ENCODE measurements around the gene INPP4A. TPM values are rescaled to one million over a fixed set of nuclear protein-coding genes. Genes with fewer than 3 reads are reported as not detected.

INPP4A gene
- total RNA-seq, 2 experiments from 2014 or later = 33.1 to 34.8 TPM

DNA sequence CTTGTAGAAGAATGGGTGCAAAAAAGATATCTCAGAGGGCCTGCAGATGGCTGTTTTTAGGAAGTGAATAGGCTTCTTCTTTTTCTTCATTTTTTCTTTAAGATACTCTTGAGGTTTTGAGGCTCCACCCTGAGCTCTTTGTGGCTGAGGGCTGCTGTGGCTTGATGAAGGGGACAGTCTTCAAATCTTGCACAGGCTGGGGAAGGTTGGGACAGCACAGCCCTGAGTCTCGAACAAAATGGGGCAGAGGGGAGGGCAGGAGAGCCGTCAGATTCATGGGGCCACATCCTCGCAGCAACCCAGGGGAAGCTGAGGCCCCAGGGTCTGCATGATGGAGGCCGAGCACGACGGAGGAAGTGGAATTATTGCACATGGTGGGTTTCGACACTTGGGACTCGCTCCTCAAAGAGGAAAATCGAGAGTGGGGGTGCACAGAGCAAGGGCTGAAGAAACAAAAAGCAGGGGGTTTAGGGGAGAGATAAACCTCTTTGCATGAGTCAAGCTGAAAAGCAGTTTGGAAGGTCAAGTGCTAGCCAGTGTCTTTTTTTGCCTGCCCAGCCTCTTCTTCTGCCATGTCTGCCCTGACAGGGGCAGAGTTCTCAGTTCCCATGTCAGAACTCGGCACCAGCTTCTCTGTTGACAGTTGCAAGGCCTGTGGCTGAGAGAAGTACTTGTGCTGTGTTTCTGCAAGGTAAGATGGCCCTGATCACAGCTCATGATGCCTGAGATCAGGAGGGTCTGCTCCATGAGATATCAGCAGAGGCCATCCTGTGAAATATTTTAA lies 19.5 kb downstream of the INPP4A start:
- intact Hi-C loops (cut with micrococcal nuclease) = loop anchor here (2.0 to 5.0 kb wide), 2 partner anchors 15 to 467 kb away; partner anchors contain the start of gene TMEM131
- Mint-ChIP-seq H3K36me3 (ENCODE audit: low read depth) (peaks cover 3% of the 10 kb centered on the region), H3K4me1 (ENCODE audit: low read depth) (peaks cover 91% of the 10 kb centered on the region), H3K4me3 (peak overlapping the region; percentile 66), H3K27me3 (ENCODE audit: low read depth) (no peaks in the 10 kb centered on the region), H3K9me3 (no peaks in the 10 kb centered on the region), H3K27ac (peak overlapping the region; percentile 95)
- DNase-seq = peak; percentile 40
- CTCF ChIA-PET = interaction anchor here (0.7 to 3.1 kb wide), 13 partner anchors 7 to 602 kb away, joined by 3 to 21 read pairs (median 4); no protein-coding TSS in a partner anchor

DNA sequence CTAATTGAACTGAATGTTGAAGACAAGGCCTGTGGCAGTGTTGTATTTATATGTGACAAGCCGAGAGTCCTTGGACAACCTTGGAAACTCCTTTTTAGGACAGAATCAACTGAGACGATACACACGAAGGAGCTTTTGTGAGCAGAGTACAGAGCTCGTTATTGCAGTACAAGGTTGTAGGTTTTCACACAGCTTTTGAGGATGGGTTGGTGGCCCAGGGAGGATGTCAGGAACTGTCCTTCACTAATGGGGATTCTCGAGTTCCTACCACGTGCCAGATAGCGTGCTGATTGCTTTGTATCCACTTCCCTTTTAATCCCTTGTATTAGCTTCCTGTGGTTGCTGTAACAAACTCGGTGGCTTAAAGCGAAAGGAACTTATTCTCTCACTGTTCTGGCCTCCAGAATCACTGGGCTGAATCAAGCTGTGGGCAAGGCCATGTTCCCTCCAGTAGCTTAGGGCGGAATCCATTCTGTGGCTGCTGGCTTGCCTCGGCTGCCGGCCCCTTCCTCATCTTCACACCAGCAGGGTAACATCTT lies 20.2 kb downstream of the INPP4A start:
- peaks cover 90% of the 10 kb centered on the region for H3K4me1 Mint-ChIP-seq (ENCODE audit: low read depth)
- no peaks in the 10 kb centered on the region for H3K9me3 Mint-ChIP-seq
- H3K27me3 Mint-ChIP-seq (ENCODE audit: low read depth) = no peaks in the 10 kb centered on the region
- H3K36me3 Mint-ChIP-seq (ENCODE audit: low read depth) = peaks cover 3% of the 10 kb centered on the region
- DNase-seq = peak; percentile 64
- H3K4me3 Mint-ChIP-seq = peak overlapping the region; percentile 66
- intact Hi-C loops (cut with micrococcal nuclease) = loop anchor here (1.0 to 5.0 kb wide), 3 partner anchors 10 to 468 kb away; partner anchors contain the start of gene TMEM131
- CTCF ChIA-PET = interaction anchor here (0.9 to 3.1 kb wide), 9 partner anchors 8 to 51 kb away, joined by 3 to 21 read pairs (median 5); no protein-coding TSS in a partner anchor
- peak overlapping the region; percentile 95 for H3K27ac Mint-ChIP-seq

DNA sequence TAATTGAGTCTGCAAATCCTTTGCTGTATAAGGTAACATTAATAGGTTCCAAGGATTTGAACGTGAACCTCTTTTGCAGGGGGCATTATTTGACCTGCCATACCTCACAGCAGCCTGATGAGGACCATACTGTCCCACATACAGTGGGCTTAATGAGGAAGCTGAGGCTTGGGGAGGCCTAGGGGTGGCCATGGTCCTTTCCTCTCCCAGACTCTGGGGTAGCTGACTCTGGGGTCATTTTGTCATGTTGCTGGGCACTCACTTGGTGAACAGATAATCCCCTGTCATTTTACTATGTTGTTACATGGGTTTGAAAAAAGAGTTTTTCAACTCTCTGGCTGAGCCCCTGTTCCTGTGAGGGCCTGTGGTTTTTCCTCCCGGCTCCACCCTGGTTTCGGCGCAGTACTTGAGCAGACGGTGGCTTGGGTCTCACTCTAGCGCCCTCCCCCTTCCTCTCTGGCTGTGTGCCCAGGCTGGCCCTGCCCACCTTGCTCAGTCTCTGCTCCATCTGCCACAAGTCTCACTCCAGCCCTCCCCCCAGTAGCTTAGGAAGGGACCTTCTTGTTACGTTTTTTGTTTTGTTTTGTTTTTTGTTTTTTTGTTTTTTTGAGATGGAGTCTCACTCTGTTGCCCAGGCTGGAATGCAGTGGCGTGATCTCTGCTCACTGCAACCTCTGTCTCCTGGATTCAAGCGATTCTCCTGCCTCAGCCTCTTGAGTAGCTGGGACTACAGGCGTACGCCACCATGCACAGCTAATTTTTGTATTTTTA lies 21.0 kb downstream of the INPP4A start:
- intact Hi-C loops (cut with micrococcal nuclease) = loop anchor here (1.0 to 2.0 kb wide), 2 partner anchors 10 to 17 kb away; no protein-coding TSS in a partner anchor
- Mint-ChIP-seq H3K27ac (peak overlapping the region; percentile 95), H3K4me3 (peak overlapping the region; percentile 66), H3K36me3 (ENCODE audit: low read depth) (peaks cover 3% of the 10 kb centered on the region), H3K4me1 (ENCODE audit: low read depth) (peaks cover 88% of the 10 kb centered on the region), H3K27me3 (ENCODE audit: low read depth) (no peaks in the 10 kb centered on the region), H3K9me3 (no peaks in the 10 kb centered on the region)
- CTCF ChIA-PET = interaction anchor here (0.9 to 3.1 kb wide), 12 partner anchors 9 to 156 kb away, joined by 3 to 21 read pairs (median 4); no protein-coding TSS in a partner anchor
- peak; percentile 83 for DNase-seq

DNA sequence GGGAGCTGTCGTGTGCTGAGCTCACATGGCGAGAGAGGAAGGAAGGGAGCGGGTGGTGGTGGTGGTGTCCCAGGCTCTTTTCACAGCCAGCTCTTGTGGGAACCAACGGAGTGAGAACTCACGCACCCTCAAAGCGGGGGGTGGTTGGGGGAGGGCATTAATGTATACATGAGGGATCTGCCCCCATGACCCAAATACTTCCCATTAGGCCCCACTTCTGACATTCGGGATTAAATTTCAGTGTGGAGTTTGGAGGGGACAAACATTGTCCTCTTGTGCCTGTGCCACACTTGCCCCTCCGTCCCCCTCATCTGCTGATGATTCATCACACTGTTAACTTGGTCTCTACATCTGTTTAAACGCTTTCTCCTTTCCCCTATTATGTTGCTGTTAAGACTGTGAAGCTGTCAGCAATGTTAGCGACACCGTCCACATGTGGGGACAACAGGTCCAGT lies 22.5 kb downstream of the INPP4A start:
- Mint-ChIP-seq H3K9me3 (no peaks in the 10 kb centered on the region), H3K27me3 (ENCODE audit: low read depth) (no peaks in the 10 kb centered on the region), H3K36me3 (ENCODE audit: low read depth) (peaks cover 3% of the 10 kb centered on the region), H3K4me3 (peak overlapping the region; percentile 11), H3K27ac (peak overlapping the region; percentile 95), H3K4me1 (ENCODE audit: low read depth) (peaks cover 89% of the 10 kb centered on the region)
- intact Hi-C loops (cut with micrococcal nuclease) = no loop called here
- CTCF ChIA-PET = interaction anchor here (0.7 to 5.5 kb wide), 6 partner anchors 10 to 290 kb away, joined by 3 to 22 read pairs (median 6); no protein-coding TSS in a partner anchor
- DNase-seq = peak; percentile 54

DNA sequence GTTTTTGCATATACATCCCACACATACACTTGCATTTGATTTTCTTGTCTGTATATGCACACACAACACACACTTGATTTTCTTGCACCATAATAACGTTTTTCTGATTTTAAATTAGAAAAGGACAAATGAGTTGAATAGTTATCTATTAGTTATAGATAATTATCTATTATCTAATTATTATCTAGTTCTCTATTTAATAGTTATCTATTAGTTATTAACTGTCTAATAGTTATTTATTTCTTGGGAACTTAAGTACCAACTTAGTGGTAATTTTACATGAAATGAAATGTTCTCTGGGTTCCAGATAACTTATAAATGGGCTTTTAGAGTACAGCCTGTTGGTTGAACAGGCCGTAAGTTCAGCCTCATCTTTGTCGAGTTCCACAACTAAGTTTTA lies 23.0 kb downstream of the INPP4A start:
- CTCF ChIA-PET = interaction anchor here (1.0 to 5.5 kb wide), 5 partner anchors 10 to 290 kb away, joined by 3 to 22 read pairs (median 6); no protein-coding TSS in a partner anchor
- H3K4me1 Mint-ChIP-seq (ENCODE audit: low read depth) = peaks cover 94% of the 10 kb centered on the region
- intact Hi-C loops (cut with micrococcal nuclease) = loop anchor here (1.0 kb wide), 1 partner anchor 11 kb away; no protein-coding TSS in a partner anchor
- no peaks in the 10 kb centered on the region for H3K27me3 Mint-ChIP-seq (ENCODE audit: low read depth)
- H3K36me3 Mint-ChIP-seq (ENCODE audit: low read depth) = peaks cover 3% of the 10 kb centered on the region
- peak overlapping the region; percentile 95 for H3K27ac Mint-ChIP-seq
- DNase-seq = no peak
- H3K9me3 Mint-ChIP-seq = no peaks in the 10 kb centered on the region
- no peak overlapping the region for H3K4me3 Mint-ChIP-seq

DNA sequence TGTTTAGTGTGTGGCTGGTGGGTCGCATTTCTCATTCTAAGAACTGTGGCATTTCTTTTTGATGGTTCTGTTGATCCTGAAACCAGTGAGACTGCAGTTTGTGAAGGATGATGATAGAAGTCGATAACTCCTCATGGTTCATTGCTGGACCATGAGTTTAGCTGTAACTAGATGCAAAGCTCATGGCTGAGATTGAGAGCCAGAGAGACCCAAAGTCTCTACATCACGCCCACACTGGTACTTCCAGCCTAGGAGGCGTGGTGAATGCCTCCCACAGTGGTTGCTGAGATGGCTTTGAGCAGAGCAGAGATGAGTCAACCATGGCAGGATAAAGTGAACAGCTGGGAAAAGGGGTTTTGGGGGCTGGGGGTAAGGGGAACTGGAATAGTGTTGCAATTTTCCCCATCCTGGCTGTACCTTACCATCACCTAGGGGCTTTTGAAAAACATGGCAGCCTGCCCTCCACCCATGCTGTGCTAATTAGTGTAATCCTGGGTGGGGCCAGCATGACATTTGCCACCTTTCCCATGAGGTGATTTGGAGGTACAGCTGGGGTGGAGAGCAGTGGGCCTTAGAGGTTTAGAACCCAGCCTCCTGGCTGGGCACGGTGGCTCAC lies 24.1 kb downstream of the INPP4A start:
- CTCF ChIA-PET = interaction anchor here (0.7 to 5.5 kb wide), 5 partner anchors 9 to 289 kb away, joined by 3 to 22 read pairs (median 3); no protein-coding TSS in a partner anchor
- H3K4me3 Mint-ChIP-seq = no peak overlapping the region
- DNase-seq = peak; percentile 70
- H3K4me1 Mint-ChIP-seq (ENCODE audit: low read depth) = peaks cover 95% of the 10 kb centered on the region
- peaks cover 3% of the 10 kb centered on the region for H3K36me3 Mint-ChIP-seq (ENCODE audit: low read depth)
- H3K27me3 Mint-ChIP-seq (ENCODE audit: low read depth) = no peaks in the 10 kb centered on the region
- peak overlapping the region; percentile 69 for H3K27ac Mint-ChIP-seq
- no peaks in the 10 kb centered on the region for H3K9me3 Mint-ChIP-seq
- intact Hi-C loops (cut with micrococcal nuclease) = loop anchor here (1.0 kb wide), 1 partner anchor 10 kb away; no protein-coding TSS in a partner anchor

DNA sequence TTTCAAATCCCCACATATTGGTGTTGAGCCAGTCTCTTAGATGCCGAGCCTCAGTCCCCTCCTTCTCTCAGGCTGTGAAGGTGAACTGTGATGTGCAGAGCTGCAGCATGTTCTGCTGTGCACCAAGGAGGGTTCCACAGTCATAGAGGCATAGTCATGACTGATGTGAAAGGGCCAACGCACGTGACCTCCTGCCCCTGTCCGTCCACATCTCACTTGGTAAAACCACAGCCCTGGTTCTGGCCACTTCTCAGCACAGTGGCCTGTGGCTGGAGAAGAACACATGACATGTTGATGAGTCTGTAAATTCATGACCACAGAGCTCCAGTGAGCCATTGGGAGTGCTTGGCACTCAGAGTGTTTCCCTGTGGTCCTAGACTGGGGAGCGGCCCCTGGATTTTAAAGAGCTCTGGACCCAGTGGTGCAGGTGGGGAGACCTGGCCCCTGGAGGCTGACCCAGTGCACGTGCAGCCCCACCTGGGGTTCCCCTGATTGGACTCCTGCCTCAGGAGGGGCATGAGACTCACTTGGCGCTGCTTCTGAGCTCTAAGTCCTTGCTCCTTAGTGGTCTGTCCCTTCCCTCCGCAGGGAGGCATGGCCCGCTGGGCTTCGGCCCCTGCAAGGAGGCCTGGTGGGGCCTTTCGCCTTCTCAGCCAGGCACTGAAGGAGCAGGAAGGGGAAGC lies 25.3 kb downstream of the INPP4A start:
- peaks cover 3% of the 10 kb centered on the region for H3K36me3 Mint-ChIP-seq (ENCODE audit: low read depth)
- H3K27ac Mint-ChIP-seq = peak overlapping the region; percentile 62
- H3K9me3 Mint-ChIP-seq = no peaks in the 10 kb centered on the region
- peaks cover 94% of the 10 kb centered on the region for H3K4me1 Mint-ChIP-seq (ENCODE audit: low read depth)
- CTCF ChIA-PET = interaction anchor here (1.1 to 5.5 kb wide), 2 partner anchors 9 to 13 kb away, joined by 5 to 22 read pairs; no protein-coding TSS in a partner anchor
- H3K4me3 Mint-ChIP-seq = no peak overlapping the region
- intact Hi-C loops (cut with micrococcal nuclease) = no loop called here
- H3K27me3 Mint-ChIP-seq (ENCODE audit: low read depth) = no peaks in the 10 kb centered on the region
- no peak for DNase-seq

DNA sequence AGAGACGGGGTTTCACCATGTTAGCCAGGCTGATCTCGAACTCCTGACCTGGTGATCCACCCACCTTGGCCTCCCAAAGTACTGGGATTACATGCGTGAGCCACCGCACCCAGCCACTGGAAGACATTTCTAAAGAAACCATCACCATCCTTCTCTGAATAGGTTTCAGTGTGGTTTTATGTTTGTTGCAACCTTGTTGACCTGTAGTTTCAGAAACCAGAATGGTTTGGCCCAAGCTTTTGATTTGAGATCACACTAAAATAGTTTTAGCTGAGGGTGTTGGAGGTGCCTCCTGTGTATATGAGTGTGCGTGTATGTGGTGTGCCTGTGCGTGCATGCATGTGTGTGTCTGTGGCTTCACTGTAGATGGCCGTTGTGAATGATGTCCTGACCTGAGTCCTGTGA lies 26.2 kb downstream of the INPP4A start:
- CTCF ChIA-PET = interaction anchor here (0.8 to 5.5 kb wide), 4 partner anchors 8 to 50 kb away, joined by 3 to 22 read pairs (median 3); no protein-coding TSS in a partner anchor
- H3K4me3 Mint-ChIP-seq = no peak overlapping the region
- no peaks in the 10 kb centered on the region for H3K27me3 Mint-ChIP-seq (ENCODE audit: low read depth)
- peaks cover 94% of the 10 kb centered on the region for H3K4me1 Mint-ChIP-seq (ENCODE audit: low read depth)
- no peak for DNase-seq
- H3K36me3 Mint-ChIP-seq (ENCODE audit: low read depth) = peaks cover 3% of the 10 kb centered on the region
- H3K27ac Mint-ChIP-seq = no peak overlapping the region
- intact Hi-C loops (cut with micrococcal nuclease) = no loop called here
- no peaks in the 10 kb centered on the region for H3K9me3 Mint-ChIP-seq

DNA sequence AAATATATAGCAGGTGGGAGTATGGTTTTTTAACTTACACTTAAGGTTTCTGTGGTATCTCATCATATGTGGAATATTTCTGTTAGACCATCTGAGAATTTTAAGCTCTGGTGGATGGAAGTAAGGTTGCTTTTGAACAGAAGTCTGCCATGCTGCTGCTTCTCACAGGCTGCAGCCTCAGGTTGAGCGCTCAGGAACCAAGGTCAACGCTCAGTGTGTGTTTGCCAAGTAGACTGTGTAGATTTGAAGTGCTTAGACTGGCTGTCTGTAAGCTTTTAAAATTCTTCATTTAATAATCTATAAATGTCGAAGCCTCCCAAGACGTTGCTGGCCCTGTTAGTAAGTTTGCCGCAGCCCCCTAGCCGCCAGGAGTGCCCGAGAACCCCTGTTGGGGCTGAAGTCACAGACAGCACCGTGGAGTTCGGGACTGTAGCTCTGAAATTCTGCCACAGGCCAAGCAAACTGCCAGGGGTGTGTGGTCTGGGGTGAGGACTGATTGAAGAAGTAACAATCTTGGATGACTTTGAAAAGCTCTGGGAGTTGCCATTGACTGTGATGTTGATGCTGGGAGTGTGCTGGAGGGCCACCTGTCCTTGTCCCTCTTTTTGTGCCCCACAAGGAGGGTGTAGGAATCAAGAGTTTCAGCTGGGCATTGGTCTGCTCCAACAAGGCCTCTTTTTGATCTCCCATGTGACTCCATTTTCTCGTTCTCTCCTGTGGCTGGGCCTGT lies 26.9 kb downstream of the INPP4A start:
- intact Hi-C loops (cut with micrococcal nuclease) = no loop called here
- H3K9me3 Mint-ChIP-seq = no peaks in the 10 kb centered on the region
- no peak for DNase-seq
- no peaks in the 10 kb centered on the region for H3K27me3 Mint-ChIP-seq (ENCODE audit: low read depth)
- CTCF ChIA-PET = interaction anchor here (0.8 to 5.5 kb wide), 5 partner anchors 7 to 59 kb away, joined by 3 to 22 read pairs (median 3); no protein-coding TSS in a partner anchor
- H3K4me1 Mint-ChIP-seq (ENCODE audit: low read depth) = peaks cover 94% of the 10 kb centered on the region
- no peaks in the 10 kb centered on the region for H3K36me3 Mint-ChIP-seq (ENCODE audit: low read depth)
- H3K4me3 Mint-ChIP-seq = no peak overlapping the region
- H3K27ac Mint-ChIP-seq = no peak overlapping the region

DNA sequence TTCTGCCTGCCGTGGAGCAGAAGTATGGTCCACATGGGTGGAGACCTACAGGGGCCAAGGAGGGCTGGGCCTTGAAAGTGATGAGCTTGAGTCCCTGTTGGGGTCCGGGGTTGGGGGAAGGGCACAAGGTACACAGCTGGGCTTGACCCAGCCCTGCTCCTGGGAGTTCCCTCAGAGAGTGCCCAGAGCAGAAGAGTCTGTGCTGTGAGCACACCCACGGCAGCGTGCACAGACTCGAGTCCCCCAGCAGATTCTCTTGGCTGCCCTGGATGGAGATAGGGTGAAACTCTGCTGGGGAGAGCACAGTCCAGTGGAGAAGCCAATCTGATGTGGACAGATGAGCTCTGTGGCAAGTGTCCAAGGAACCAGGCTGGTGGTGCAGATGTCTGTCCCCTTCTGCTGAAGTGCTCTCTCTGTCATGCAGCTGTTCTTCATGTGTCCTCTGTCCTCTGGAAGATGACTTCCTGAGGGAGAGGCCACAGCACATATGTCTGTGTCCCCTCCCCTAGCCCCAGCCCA lies 27.5 kb downstream of the INPP4A start:
- no peak overlapping the region for H3K27ac Mint-ChIP-seq
- H3K9me3 Mint-ChIP-seq = no peaks in the 10 kb centered on the region
- H3K36me3 Mint-ChIP-seq (ENCODE audit: low read depth) = no peaks in the 10 kb centered on the region
- no peak for DNase-seq
- intact Hi-C loops (cut with micrococcal nuclease) = no loop called here
- no peak overlapping the region for H3K4me3 Mint-ChIP-seq
- no peaks in the 10 kb centered on the region for H3K27me3 Mint-ChIP-seq (ENCODE audit: low read depth)
- CTCF ChIA-PET = interaction anchor here (0.6 to 5.5 kb wide), 5 partner anchors 7 to 60 kb away, joined by 3 to 22 read pairs (median 3); no protein-coding TSS in a partner anchor
- H3K4me1 Mint-ChIP-seq (ENCODE audit: low read depth) = peaks cover 94% of the 10 kb centered on the region
